ENCODE data around the gene ZNF576.
"Not testable (repeated sequence)": the region's sequence is repeated elsewhere in the genome, so short reads cannot be mapped to it uniquely, and the experiment has no call there.

ZNF576 gene

DNA sequence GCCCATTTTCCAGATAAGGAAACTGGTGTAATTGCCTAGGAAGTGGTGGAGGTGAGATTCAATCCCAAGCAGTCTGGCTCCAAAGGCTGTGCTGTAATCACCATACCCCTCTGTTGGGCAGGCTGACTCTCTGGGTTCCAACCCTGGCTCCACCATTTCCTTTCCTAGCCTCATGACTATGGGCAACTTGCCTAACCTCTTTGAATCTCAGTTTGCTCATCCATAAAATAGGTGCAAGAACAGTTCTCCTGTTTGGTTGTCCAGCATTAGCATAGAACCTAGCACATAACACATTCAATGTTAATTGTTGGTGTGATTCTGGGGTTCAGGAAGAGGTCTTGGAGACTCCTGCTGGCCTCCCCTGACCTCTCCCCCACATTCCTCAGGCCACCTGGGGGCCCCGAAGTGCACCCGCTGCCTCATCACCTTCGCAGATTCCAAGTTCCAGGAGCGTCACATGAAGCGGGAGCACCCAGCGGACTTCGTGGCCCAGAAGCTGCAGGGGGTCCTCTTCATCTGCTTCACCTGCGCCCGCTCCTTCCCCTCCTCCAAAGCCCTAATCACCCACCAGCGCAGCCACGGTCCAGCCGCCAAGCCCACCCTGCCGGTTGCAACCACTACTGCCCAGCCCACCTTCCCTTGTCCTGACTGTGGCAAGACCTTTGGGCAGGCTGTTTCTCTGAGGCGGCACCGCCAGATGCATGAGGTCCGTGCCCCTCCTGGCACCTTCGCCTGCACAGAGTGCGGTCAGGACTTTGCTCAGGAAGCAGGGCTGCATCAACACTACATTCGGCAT is 2.2 kb downstream of the ZNF576 start:
- H3K36me3 ChIP-seq (ENCODE audit: insufficient read depth, low read length): peaks cover 37% of the 10 kb centered on the region
- H3K4me1 ChIP-seq (ENCODE audit: insufficient read depth, low read length): peaks cover 26% of the 10 kb centered on the region
- H2AFZ ChIP-seq (ENCODE audit: low read depth, low read length): no peak overlapping the region
- no peaks in the 10 kb centered on the region for H3K27me3 ChIP-seq (ENCODE audit: insufficient read depth, low read length)
- H3K4me3 ChIP-seq (ENCODE audit: low read length): no peak overlapping the region
- no peaks in the 10 kb centered on the region for H3K9me3 ChIP-seq (ENCODE audit: low read length)

DNA sequence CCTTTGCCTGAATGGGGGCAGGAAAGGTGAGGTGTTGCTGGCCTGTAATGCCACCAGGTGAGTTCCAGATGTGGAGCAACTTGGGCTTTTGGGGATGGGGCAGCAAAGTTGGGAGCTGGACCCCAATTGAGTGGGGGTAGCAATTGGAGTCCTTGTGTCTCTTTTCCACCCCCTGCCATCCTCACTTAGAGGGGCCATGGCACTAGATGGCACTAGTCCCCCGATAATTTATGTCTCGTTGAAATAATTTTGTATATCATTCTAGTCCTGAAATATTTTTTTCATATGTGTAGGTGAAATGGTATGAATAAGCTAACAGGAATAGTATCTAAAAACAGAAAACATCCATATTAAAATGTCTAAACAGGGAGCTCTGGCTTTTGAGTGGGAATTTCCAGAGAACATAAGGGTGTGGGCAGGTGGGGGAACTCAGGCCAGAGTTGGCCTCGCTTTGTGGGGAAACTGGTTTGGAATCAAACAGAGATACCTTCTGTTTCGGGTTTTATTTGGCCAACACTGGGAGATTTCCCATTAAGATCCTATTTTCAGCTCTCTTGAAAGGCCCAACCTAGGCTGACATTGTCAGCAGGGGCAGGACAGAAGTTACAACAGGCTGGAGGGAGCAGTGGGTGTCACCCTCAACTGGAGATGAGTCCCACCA is 3.4 kb downstream of the ZNF576 start:
- Histone ChIP-seq H3K9me3 (ENCODE audit: low read length) (no peaks in the 10 kb centered on the region), H3K27me3 (ENCODE audit: insufficient read depth, low read length) (no peaks in the 10 kb centered on the region), H3K36me3 (ENCODE audit: insufficient read depth, low read length) (peaks cover 33% of the 10 kb centered on the region), H3K4me1 (ENCODE audit: insufficient read depth, low read length) (peaks cover 19% of the 10 kb centered on the region), H3K4me3 (ENCODE audit: low read length) (no peak overlapping the region), H2AFZ (ENCODE audit: low read depth, low read length) (no peak overlapping the region)

DNA sequence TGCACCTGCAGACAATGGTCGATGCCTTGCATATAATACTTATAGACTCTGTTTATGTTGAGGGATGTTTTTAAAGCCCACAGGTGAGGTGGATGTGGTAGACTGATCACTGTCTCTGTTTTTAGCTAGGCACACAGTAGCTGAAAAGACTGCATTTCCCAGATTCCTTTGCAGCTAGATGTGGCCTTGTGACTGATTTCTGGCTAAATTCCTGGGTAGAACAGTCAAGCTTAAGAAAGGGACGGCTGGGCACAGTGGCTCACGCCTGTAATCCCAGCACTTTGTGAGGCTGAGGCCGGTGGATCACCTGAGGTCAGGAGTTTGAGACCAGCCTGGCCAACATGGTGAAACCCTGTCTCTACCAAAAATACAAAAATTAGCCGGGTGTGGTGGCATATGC is 3.9 kb downstream of the ZNF576 start:
- H3K9me3 ChIP-seq (ENCODE audit: low read length); H3K27me3 ChIP-seq (ENCODE audit: insufficient read depth, low read length); H3K4me3 ChIP-seq (ENCODE audit: low read length); H2AFZ ChIP-seq (ENCODE audit: low read depth, low read length): not testable (repeated sequence)
- peaks cover 33% of the 10 kb centered on the region for H3K36me3 ChIP-seq (ENCODE audit: insufficient read depth, low read length)
- peaks cover 14% of the 10 kb centered on the region for H3K4me1 ChIP-seq (ENCODE audit: insufficient read depth, low read length)

DNA sequence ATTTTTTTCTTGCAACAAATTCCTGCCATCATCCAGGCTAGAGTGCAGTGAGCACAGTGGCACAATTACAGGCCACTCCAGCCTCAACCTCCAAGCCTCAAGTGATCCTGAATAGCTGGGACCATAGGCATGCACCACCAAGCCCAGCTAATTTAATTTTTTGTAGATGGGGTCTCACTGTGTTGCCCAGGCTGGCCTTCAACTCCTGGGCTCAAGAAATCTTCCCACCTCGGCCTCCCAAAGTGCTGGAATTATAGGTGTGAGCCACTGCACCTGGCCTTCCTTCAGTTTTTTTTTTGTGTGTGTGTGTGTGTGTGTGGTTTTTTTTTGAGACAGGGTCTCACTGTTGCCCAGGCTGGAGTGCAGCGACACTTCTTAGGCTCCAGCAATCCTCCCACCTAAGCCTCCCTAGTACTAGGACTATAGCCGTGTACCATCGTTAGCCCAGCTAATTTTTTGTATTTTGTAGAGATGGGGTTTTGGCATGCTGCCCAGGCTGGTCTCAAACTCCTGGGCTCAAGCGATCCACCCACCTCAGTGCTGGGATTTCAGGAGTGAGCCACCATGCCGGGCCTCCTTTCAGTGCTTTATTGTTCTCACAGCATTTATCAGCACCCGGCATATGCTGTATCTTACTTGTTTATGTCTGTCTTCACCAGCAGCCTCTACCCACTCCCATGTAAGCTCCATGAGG is 9.6 kb downstream of the ZNF576 start:
- Histone ChIP-seq H3K4me1 (ENCODE audit: insufficient read depth, low read length) (no peaks in the 10 kb centered on the region), H3K4me3 (ENCODE audit: low read length) (no peak overlapping the region), H3K27me3 (ENCODE audit: insufficient read depth, low read length) (no peaks in the 10 kb centered on the region), H3K9me3 (ENCODE audit: low read length) (no peaks in the 10 kb centered on the region), H3K36me3 (ENCODE audit: insufficient read depth, low read length) (peaks cover 56% of the 10 kb centered on the region), H2AFZ (ENCODE audit: low read depth, low read length) (no peak overlapping the region)

DNA sequence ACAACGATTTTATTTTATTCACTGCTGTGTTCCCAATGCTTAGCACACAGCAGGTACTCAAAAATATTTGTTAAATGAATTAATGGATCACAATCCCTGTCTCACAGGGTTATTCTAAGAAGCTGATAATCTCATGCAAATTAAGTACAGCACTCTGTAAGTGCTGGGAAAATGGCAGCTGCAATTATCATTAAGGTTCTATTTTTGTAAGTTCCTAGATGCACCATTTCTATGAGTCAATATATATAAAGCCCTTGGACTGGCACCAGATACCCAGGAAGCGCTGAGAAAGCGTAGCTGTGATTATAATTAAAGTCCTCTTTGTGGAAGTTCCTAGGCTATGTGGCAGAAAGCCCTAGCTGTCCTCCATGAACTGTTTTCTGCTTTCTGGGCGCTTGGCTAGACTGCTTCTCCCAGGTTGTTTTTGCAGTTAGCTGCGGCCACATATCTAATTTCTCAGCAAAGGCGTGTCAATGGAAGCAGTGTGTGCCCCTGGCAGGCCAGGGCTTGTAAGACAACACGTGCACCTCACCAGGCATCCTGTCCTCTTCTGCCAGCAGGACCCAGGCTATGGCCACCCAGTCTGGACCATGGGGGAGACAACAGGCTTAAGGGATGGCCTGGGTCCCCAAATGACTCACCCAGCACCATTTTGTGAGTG is 10.3 kb downstream of the ZNF576 start:
- Histone ChIP-seq H3K36me3 (ENCODE audit: insufficient read depth, low read length) (peaks cover 62% of the 10 kb centered on the region), H3K9me3 (ENCODE audit: low read length) (no peaks in the 10 kb centered on the region), H3K4me1 (ENCODE audit: insufficient read depth, low read length) (no peaks in the 10 kb centered on the region), H2AFZ (ENCODE audit: low read depth, low read length) (no peak overlapping the region), H3K27me3 (ENCODE audit: insufficient read depth, low read length) (no peaks in the 10 kb centered on the region), H3K4me3 (ENCODE audit: low read length) (no peak overlapping the region)

DNA sequence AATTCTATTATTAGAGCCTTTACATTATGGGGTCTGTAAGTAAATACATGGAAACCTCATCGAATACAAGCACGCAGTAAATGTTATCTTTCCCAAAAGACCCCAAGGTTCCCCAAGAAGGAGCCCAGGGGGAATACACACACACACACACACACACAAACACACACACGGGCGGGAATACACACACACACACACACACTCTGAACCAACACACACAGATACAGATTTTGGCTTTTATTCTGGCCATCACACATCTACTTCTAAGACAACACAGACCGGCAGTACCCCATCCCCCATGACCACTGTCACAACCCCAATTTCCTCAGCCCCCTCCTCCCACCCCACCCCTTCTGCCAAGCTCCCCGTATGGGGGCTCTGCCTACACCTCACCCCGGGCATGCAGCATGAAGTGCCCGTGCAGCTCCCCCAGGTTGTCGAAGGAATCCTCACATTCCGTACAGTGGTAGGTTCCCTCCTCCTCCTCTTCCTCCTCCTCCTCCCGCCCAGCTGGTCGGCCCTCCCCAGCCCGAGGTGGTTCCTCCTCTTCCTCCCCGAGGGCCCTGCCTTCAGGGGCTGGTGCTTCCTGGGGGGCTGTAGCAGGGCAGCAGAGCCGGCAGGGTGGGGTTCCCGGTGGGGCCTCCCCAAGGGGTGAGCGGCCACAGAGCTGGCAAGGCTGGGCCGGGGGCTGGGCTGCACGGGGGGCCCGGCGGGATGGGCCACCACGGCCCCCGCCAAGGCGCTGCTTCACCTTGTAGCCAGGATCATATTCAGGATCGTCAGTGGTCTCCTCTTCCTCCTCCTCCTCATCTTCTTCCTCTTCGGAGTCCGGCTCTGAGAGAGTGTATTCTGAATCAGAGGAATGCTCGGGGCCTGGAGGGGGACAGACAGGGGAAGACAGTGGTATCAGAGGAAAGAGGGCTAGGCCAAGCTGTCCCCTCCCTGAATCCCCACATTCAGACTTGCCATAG is 11.1 kb downstream of the ZNF576 start:
- H3K4me3 ChIP-seq (ENCODE audit: low read length): no peak overlapping the region
- H2AFZ ChIP-seq (ENCODE audit: low read depth, low read length): no peak overlapping the region
- H3K36me3 ChIP-seq (ENCODE audit: insufficient read depth, low read length): peaks cover 66% of the 10 kb centered on the region
- no peaks in the 10 kb centered on the region for H3K4me1 ChIP-seq (ENCODE audit: insufficient read depth, low read length)
- no peaks in the 10 kb centered on the region for H3K27me3 ChIP-seq (ENCODE audit: insufficient read depth, low read length)
- H3K9me3 ChIP-seq (ENCODE audit: low read length): no peaks in the 10 kb centered on the region

DNA sequence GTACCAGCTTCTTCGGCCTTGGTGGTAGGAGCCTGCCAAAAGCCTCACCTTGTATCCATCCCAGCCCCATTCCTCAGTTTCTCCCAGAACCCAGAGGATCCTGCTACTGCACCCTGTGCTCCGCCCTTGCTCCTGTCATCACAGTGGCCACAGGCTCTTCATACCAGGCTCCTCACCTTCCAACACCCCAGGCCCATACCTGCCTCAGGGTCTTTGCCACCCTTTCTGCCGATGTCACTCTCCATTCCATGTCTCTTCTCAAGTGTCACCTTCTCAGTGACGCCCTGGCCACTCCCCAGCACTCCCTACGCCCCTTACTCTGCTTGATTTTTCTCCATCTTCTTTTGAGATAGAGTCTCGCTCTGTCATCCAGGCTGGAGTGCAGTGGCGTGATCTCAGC is 13.5 kb downstream of the ZNF576 start:
- H3K9me3 ChIP-seq (ENCODE audit: low read length): peaks cover 3% of the 10 kb centered on the region
- no peak overlapping the region for H2AFZ ChIP-seq (ENCODE audit: low read depth, low read length)
- H3K4me3 ChIP-seq (ENCODE audit: low read length): no peak overlapping the region
- no peaks in the 10 kb centered on the region for H3K4me1 ChIP-seq (ENCODE audit: insufficient read depth, low read length)
- H3K36me3 ChIP-seq (ENCODE audit: insufficient read depth, low read length): peaks cover 77% of the 10 kb centered on the region
- H3K27me3 ChIP-seq (ENCODE audit: insufficient read depth, low read length): no peaks in the 10 kb centered on the region

DNA sequence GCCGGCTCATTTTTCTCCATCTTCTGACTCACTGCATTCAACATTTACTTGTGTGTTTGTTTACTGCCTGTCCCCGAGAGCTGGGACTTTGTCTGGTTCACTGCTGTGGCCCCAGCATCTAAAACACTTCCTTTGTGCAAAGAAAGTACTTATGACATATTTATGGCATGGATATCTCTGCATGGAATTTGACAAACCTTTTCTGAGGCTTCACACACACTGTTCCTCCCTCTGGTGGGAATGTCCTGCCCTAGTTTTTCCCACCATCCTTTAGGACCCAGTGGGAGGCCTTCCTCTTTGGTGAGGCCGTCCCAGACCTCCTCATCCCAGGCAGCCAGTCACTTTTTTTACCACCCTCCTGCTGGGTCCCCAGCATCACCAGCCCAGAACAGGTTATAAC is 14.1 kb downstream of the ZNF576 start:
- H3K4me3 ChIP-seq (ENCODE audit: low read length): no peak overlapping the region
- H2AFZ ChIP-seq (ENCODE audit: low read depth, low read length): no peak overlapping the region
- H3K27me3 ChIP-seq (ENCODE audit: insufficient read depth, low read length): no peaks in the 10 kb centered on the region
- peaks cover 3% of the 10 kb centered on the region for H3K9me3 ChIP-seq (ENCODE audit: low read length)
- peaks cover 76% of the 10 kb centered on the region for H3K36me3 ChIP-seq (ENCODE audit: insufficient read depth, low read length)
- no peaks in the 10 kb centered on the region for H3K4me1 ChIP-seq (ENCODE audit: insufficient read depth, low read length)

DNA sequence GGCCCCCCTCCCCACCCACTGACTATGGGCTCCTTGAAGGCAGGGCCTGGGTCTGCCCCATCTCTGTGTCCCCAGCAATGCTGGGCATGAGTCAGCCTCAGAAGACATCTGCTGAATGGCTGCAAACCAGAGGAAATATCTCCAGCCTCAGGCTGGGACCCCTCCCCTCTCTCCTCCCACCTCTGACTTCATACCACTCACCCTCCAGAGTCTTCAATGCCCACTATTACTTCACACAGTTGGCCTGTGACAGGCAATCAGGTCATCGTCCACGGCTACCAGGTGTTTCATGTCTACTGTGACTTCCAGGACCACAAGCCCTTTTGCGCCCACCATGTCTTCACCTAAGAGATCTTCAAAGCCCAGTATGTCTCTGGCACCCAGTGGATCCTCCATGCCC is 15.4 kb downstream of the ZNF576 start, which contains the start of gene SRRM5:
TSS of gene SRRM5 (plus strand) at position 301 of the 400 bp plus-strand sequence. CDS start at position 335, 34 bp downstream.
- Histone ChIP-seq H3K36me3 (ENCODE audit: insufficient read depth, low read length) (peaks cover 66% of the 10 kb centered on the region), H3K9me3 (ENCODE audit: low read length) (peaks cover 3% of the 10 kb centered on the region), H2AFZ (ENCODE audit: low read depth, low read length) (no peak within 1 kb of the TSS), H3K4me3 (ENCODE audit: low read length) (no peak within 1 kb of the TSS), H3K4me1 (ENCODE audit: insufficient read depth, low read length) (no peaks in the 10 kb centered on the region), H3K27me3 (ENCODE audit: insufficient read depth, low read length) (no peaks in the 10 kb centered on the region)

DNA sequence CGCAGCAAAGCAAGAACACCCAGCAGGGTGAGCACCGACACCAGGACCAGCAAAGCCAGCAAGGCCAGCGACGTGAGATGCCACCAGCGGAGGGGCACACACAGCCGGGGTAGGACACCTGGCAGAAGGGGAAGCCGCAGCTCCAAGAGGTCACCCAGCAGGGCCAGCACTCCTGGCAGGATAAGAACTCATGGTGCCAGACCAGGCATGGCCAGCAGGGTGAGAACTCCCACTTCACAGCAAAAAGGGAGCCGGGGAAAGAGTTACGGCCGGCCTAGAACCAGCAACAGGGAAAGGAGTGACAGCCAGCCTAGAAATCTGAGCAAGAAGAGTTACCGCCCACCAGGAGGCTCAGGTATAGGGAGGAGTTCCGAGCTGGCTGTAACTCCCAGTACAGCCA is 16.0 kb downstream of the ZNF576 start:
- H2AFZ ChIP-seq (ENCODE audit: low read depth, low read length): no peak overlapping the region
- no peaks in the 10 kb centered on the region for H3K27me3 ChIP-seq (ENCODE audit: insufficient read depth, low read length)
- peaks cover 3% of the 10 kb centered on the region for H3K9me3 ChIP-seq (ENCODE audit: low read length)
- H3K4me3 ChIP-seq (ENCODE audit: low read length): no peak overlapping the region
- no peaks in the 10 kb centered on the region for H3K4me1 ChIP-seq (ENCODE audit: insufficient read depth, low read length)
- peaks cover 61% of the 10 kb centered on the region for H3K36me3 ChIP-seq (ENCODE audit: insufficient read depth, low read length)

DNA sequence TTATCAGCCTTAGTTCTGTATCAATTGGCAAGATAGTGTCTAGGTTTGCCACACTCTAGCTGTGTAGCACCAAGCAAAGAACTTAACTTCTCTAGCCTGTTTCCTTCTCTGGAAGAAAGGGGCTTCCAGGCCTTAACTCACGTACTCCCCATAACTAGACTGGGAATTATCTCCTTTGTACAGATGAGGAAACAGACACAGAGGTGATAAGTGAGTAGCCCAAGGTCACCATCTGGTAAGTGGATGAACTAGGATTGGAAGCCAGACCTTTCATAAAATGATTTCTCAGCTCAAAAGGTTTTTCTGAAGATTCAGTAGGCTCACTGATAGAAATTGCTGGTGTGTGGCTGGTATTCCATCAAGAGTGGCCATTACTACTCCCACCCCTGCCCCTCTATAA is 19.9 kb downstream of the ZNF576 start:
- H2AFZ ChIP-seq (ENCODE audit: low read depth, low read length): no peak overlapping the region
- no peaks in the 10 kb centered on the region for H3K27me3 ChIP-seq (ENCODE audit: insufficient read depth, low read length)
- peaks cover 3% of the 10 kb centered on the region for H3K9me3 ChIP-seq (ENCODE audit: low read length)
- H3K36me3 ChIP-seq (ENCODE audit: insufficient read depth, low read length): peaks cover 32% of the 10 kb centered on the region
- no peak overlapping the region for H3K4me3 ChIP-seq (ENCODE audit: low read length)
- H3K4me1 ChIP-seq (ENCODE audit: insufficient read depth, low read length): peaks cover 16% of the 10 kb centered on the region

DNA sequence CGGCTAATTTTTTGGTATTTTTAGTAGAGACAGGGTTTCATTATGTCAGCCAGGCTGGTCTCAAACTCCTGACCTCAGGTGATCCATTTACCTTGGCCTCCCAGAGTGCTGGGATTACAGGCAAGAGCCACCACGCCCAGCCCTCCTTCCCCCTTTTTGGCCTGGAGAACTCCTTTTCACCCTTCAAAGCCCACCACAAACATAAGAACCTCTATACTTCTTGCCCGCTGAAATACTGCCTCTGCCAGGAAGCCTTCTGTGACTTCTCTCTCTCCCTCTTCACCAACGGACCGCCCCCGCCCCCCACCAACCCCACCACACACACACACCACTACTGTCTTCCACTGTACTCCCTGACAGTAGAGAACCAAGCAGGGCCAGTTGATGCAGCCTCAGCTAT is 20.6 kb downstream of the ZNF576 start:
- no peaks in the 10 kb centered on the region for H3K27me3 ChIP-seq (ENCODE audit: insufficient read depth, low read length)
- peaks cover 16% of the 10 kb centered on the region for H3K4me1 ChIP-seq (ENCODE audit: insufficient read depth, low read length)
- H3K36me3 ChIP-seq (ENCODE audit: insufficient read depth, low read length): peaks cover 30% of the 10 kb centered on the region
- peaks cover 3% of the 10 kb centered on the region for H3K9me3 ChIP-seq (ENCODE audit: low read length)
- H3K4me3 ChIP-seq (ENCODE audit: low read length): no peak overlapping the region
- no peak overlapping the region for H2AFZ ChIP-seq (ENCODE audit: low read depth, low read length)
